Pancreas (tissue), 10 donors: ENCODE measurements around the gene P2RY12. TPM values are rescaled to one million over a fixed set of nuclear protein-coding genes. Genes with fewer than 3 reads are reported as not detected.

ENCODE experiments used
- ATAC-seq, 4 donors: fragments of 200-7000 bp; cut with Tn5 transposase; one replicate each; pipeline versions ENCODE4 v1.8.0 to v1.9.1; 2020; ENCODE audit warnings: mild to moderate bottlenecking in 4 of 4, moderate library complexity in 4 of 4
- DNase-seq, 6 donors: peaks; one replicate each; pipeline ENCODE4 v3.0.0-alpha.2; 2020
- FAIRE-seq: peaks from 2 replicates; lab custom pipeline; 2012; peaks lifted over from hg19 to GRCh38; lab: Jason Lieb, UNC
- H3K27ac ChIP-seq, 4 donors: fragments of 200-600 bp; sonication (generic); 1 replicate in 3 of 4; 2 replicates in 1 of 4; pipeline versions ENCODE4 v1.5.0 to v1.8.0; 2020
- H3K27me3 ChIP-seq, 4 donors: fragments of 200-600 bp; one replicate each; pipeline ENCODE4 v1.8.0; 2021
- H3K36me3 ChIP-seq, 3 donors: fragments of 200-600 bp; sonication (generic) in 1 of 3; one replicate each; pipeline versions ENCODE4 v1.5.0 to v1.8.0; 2020 to 2021
- H3K4me1 ChIP-seq, 3 donors: fragments of 200-600 bp; one replicate each; pipeline ENCODE4 v1.8.0; 2021
- H3K4me3 ChIP-seq, 4 donors: fragments of 200-600 bp; sonication (generic) in 2 of 4; one replicate each; pipeline versions ENCODE4 v1.5.0 to v1.8.0; 2020 to 2021
- H3K9me3 ChIP-seq, 4 donors: fragments of 200-600 bp; one replicate each; pipeline ENCODE4 v1.8.0; 2021
- WGBS, 2 donors: extraction: QIAGEN DNeasy Blood & Tissue Kit; methylation state at CpG; one replicate each; pipeline ENCODE4 v1.1.7; 2013; 5-methylcytosine and 5-hydroxymethylcytosine counted together
- intact Hi-C, 3 donors: fragments of 100-400 bp; cut with DNase I; formaldehyde crosslinking; loops; one replicate each; pipeline versions ENCODE4 v1.11.1 to v1.14.2; 2022
- polyA plus RNA-seq, 2 donors: library from polyadenylated mRNA; stranded (reverse); fragments of 200-250 nt; gene quantifications; one replicate each; pipeline ENCODE4 v1.2.3, GENCODE V29; 2013
- total RNA-seq, 6 donors: library from RNA; stranded (reverse); fragmentation: NEBNext Ultra II Directional in 4 of 6; extraction: Animal tissue kit (Norgen Biotek cat#: 25700) in 4 of 6; gene quantifications; one replicate each; pipeline versions ENCODE4 v1.2.1 to v1.2.4, GENCODE V29; 2021 to 2023
- TF ChIP-seq, protein P1 (sequence below), 4 donors: fragments of 200-600 bp; sonication (generic) in 3 of 4; IDR thresholded peaks; one replicate each; pipeline versions ENCODE4 v1.5.0 to v1.8.0; 2021; ENCODE audit warnings: antibody characterized with exemption in 4 of 4
- donor health status: healthy with polysubstance abuse.
- donor health status: DM: no; HTN: no; CAD: no; lungs with moderate emphysema.
- donor health status: DM: no; HTN: no; CAD: no.
- donor health status: control.
- donor health status: control.
- donor health status: Bipolar disorder and iron deficiency.
- donor health status: DM: yes; HTN: yes; CAD: no.
- donor health status: DM: no; HTN: no; CAD: no.
- donor health status: DM: no; HTN: no; CAD: no.
- donor health status: DM: yes; HTN: yes; CAD: no.

P2RY12 gene
- total and polyA plus RNA-seq, 8 donors, result 0.19 to 3.0 (median 0.33) TPM; not detected in 1

GRCh38 chr3:151290673-151291072 is 93.9 kb downstream of the P2RY12 start:
- intact Hi-C loops, result no loop called here
- H3K4me3 ChIP-seq, result no peak overlapping the region
- H3K27me3 ChIP-seq, result no peaks in the 10 kb centered on the region
- TF ChIP-seq, protein P1, sequence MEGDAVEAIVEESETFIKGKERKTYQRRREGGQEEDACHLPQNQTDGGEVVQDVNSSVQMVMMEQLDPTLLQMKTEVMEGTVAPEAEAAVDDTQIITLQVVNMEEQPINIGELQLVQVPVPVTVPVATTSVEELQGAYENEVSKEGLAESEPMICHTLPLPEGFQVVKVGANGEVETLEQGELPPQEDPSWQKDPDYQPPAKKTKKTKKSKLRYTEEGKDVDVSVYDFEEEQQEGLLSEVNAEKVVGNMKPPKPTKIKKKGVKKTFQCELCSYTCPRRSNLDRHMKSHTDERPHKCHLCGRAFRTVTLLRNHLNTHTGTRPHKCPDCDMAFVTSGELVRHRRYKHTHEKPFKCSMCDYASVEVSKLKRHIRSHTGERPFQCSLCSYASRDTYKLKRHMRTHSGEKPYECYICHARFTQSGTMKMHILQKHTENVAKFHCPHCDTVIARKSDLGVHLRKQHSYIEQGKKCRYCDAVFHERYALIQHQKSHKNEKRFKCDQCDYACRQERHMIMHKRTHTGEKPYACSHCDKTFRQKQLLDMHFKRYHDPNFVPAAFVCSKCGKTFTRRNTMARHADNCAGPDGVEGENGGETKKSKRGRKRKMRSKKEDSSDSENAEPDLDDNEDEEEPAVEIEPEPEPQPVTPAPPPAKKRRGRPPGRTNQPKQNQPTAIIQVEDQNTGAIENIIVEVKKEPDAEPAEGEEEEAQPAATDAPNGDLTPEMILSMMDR (IDR thresholded peaks at IDR 0.05), result peak in 1 of 4 donors; percentile 11
- H3K4me1 ChIP-seq, result no peaks in the 10 kb centered on the region
- ATAC-seq, result no peak
- no peaks in the 10 kb centered on the region for H3K9me3 ChIP-seq
- no peak for FAIRE-seq
- no peak for DNase-seq
- H3K27ac ChIP-seq, result no peak overlapping the region
- H3K36me3 ChIP-seq, result no peaks in the 10 kb centered on the region
- 47 to 54% methylated on average over 3 of the region's 3 CpGs for WGBS, 2 donors

DNA sequence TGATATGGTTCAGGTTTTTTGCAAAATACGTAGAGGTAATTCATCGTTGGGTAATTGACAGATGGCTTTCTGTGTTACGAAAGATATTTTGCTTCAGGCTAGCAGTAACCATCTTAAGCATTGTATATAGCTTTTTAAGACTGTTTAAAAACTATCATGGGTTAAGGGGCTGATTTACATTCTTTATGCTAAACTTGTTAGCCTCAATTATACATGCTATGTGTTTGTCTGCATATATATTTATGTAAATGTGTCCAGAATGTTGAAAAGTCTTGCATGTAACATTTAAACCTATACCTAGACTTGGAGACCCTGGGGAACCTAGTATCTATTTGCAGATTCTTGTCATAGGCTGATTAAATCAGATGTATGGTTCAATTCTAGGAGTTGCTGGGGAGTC is 95.1 kb downstream of the P2RY12 start:
- ATAC-seq (no peak), DNase-seq (no peak), FAIRE-seq (no peak)
- no peaks in the 10 kb centered on the region for H3K27me3 ChIP-seq
- no peaks in the 10 kb centered on the region for H3K36me3 ChIP-seq
- no peak overlapping the region for H3K27ac ChIP-seq
- TF ChIP-seq, protein P1 (IDR thresholded peaks at IDR 0.05), result no peak
- no peaks in the 10 kb centered on the region for H3K4me1 ChIP-seq
- 48 to 54% methylated on average over 3 of the region's 3 CpGs for WGBS, 2 donors
- H3K9me3 ChIP-seq, result no peaks in the 10 kb centered on the region
- no peak overlapping the region for H3K4me3 ChIP-seq
- intact Hi-C loops, result loop anchor here in 2 of 3 donors (5.0 to 10.0 kb wide), 2 partner anchors 65 to 67 kb away; no protein-coding TSS in a partner anchor

Other genes starting within 250 kb of the P2RY12 start
- under 1 TPM in 4 of 6 donors, not detected in 2; 0.13 to 0.92 (median 0.27) TPM for gene GPR171, start 181.5 kb downstream of the P2RY12 start, total RNA-seq
- under 1 TPM; 0.12 to 0.15 TPM for gene GPR171, start 181.5 kb downstream of the P2RY12 start, polyA plus RNA-seq
- under 1 TPM; 0.08 to 0.38 (median 0.11) TPM for gene P2RY14, start 106.2 kb downstream of the P2RY12 start, total RNA-seq
- under 1 TPM; 0.08 to 0.47 TPM for gene P2RY14, start 106.2 kb downstream of the P2RY12 start, polyA plus RNA-seq
- not detected for gene GPR87, start 67.9 kb downstream of the P2RY12 start, total RNA-seq
- gene GPR87, start 67.9 kb downstream of the P2RY12 start, polyA plus RNA-seq, result not detected
- 1 to 10 TPM in 3 of 6 donors, under 1 TPM in 3; 0.08 to 1.9 (median 0.72) TPM for gene P2RY13, start 55.2 kb downstream of the P2RY12 start, total RNA-seq
- under 1 TPM; 0.11 to 0.12 TPM for gene P2RY13, start 55.2 kb downstream of the P2RY12 start, polyA plus RNA-seq
- gene IGSF10, start 76.3 kb upstream of the P2RY12 start, total RNA-seq, result under 1 TPM; 0.19 to 0.69 (median 0.40) TPM
- under 1 TPM; 0.27 to 0.28 TPM for gene IGSF10, start 76.3 kb upstream of the P2RY12 start, polyA plus RNA-seq